Measurements from ENCODE around the gene STT3B.

- no peak for TF ChIP-seq POLR2AphosphoS5 (IDR thresholded peaks at IDR 0.05; ENCODE audit: borderline replicate concordance, low read depth, low read length)
- TF ChIP-seq EZH2 (IDR thresholded peaks at IDR 0.05) = no peak
- TF ChIP-seq FOXP2 (optimal IDR thresholded peaks at IDR 0.05; ENCODE audit: control extremely low read depth, extremely low read length, insufficient read depth) = no peak
Measured at GRCh38 chr3:31485196-31485595, 47.5 kb upstream of the STT3B start.
